Esophagus squamous epithelium (tissue), 4 donors: ENCODE results near the gene CENPI.

Experiments used
- CTCF ChIP-seq, 6 experiments: fragments of 450-650 bp in 4 of 6; fragments of 200-600 bp in 2 of 6; sonication (generic) in 2 of 6; IDR thresholded peaks; one replicate each; pipeline ENCODE4 v1.5.1; 2016 to 2019; ENCODE audit warnings: antibody characterized with exemption in 6 of 6, mild to moderate bottlenecking in 4 of 6, moderate library complexity in 4 of 6
- POLR2A ChIP-seq, 4 donors: fragments of 450-650 bp; IDR thresholded peaks; one replicate each; pipeline ENCODE4 v1.6.1; 2017; ENCODE audit warnings: antibody characterized with exemption in 4 of 4, mild to moderate bottlenecking in 4 of 4, moderate library complexity in 3 of 4

GRCh38 chrX:101081231-101081630, 16.8 kb upstream of the CENPI start:
- TF ChIP-seq POLR2A (IDR thresholded peaks at IDR 0.05): no peak
- TF ChIP-seq CTCF (IDR thresholded peaks at IDR 0.05): no peak
